K562 (cell line): Measurements from ENCODE around the gene RGS9BP.

Source experiments
- CEBPB ChIP-seq: fragments of 450-650 bp; IDR thresholded peaks from 2 replicates; pipeline ENCODE4 v1.6.1; 2016; ENCODE audit warnings: missing genetic modification characterization, missing compliant biosample characterization
- CTCF ChIP-seq, 3 experiments: IDR thresholded peaks in 2 of 3; conservative IDR thresholded peaks in 1 of 3; 2 replicates each; pipeline ENCODE4 v1.5.1; 2011 to 2012; ENCODE audit warnings: low read length in 3 of 3, mild to moderate bottlenecking in 3 of 3, control low read depth in 2 of 3, improper control_type of control experiment in 1 of 3, inconsistent platforms in 1 of 3, low read depth in 1 of 3, mixed read lengths in 1 of 3, moderate library complexity in 1 of 3; ENCODE audit not compliant: insufficient read depth in 2 of 3
- FOXP1 ChIP-seq: sonication (generic); formaldehyde crosslinking; IDR thresholded peaks from 2 replicates; pipeline ENCODE4 v1.8.0; 2022; ENCODE audit warnings: mild to moderate bottlenecking, missing genetic modification reagents
- HNRNPH1 ChIP-seq: fragments of 200-400 bp; formaldehyde crosslinking; optimal IDR thresholded peaks from 2 replicates; pipeline ENCODE3; 2017; ENCODE audit warnings: low read depth, mild to moderate bottlenecking, low read length, moderate library complexity
- HNRNPLL ChIP-seq: fragments of 200-400 bp; formaldehyde crosslinking; IDR thresholded peaks from 2 replicates; pipeline ENCODE4 v1.6.1; 2017; ENCODE audit warnings: low read length, low read depth, mild to moderate bottlenecking; ENCODE audit not compliant: poor library complexity, severe bottlenecking
- MAX ChIP-seq: sonication (generic); formaldehyde crosslinking; IDR thresholded peaks from 2 replicates; pipeline ENCODE4 v1.9.0; 2022; ENCODE audit warnings: mild to moderate bottlenecking, missing genetic modification reagents
- YY1 ChIP-seq, 3 experiments: IDR thresholded peaks; 2 replicates each; pipeline ENCODE4 v1.6.1; 2011; ENCODE audit warnings: low read length in 2 of 3, mild to moderate bottlenecking in 2 of 3, moderate library complexity in 2 of 3, borderline replicate concordance in 1 of 3, control low read depth in 1 of 3, low read depth in 1 of 3; ENCODE audit not compliant: insufficient read depth in 3 of 3, insufficient replicate concordance in 2 of 3, control insufficient read depth in 1 of 3, insufficient read length in 1 of 3; ENCODE audit errors: extremely low read depth in 1 of 3
- ZBTB34 ChIP-seq: fragments of 250-450 bp; sonication (Bioruptor Pico); IDR thresholded peaks from 2 replicates; pipeline ENCODE4 v1.8.0; 2021; ENCODE audit warnings: mild to moderate bottlenecking, moderate library complexity
- ZNF212 ChIP-seq: fragments of 450-650 bp; formaldehyde crosslinking; IDR thresholded peaks from 2 replicates; pipeline ENCODE4 v1.4.0; 2020; ENCODE audit warnings: mild to moderate bottlenecking
- ZNF274 ChIP-seq: IDR thresholded peaks from 2 replicates; pipeline ENCODE4 v1.6.1; 2011; ENCODE audit warnings: low read depth, mild to moderate bottlenecking, low read length, moderate library complexity, borderline replicate concordance

- TF ChIP-seq ZBTB34 (no peak), FOXP1 (CRISPR knock-in tag) (no peak), CEBPB (tag) (no peak), CTCF (IDR thresholded peaks at IDR 0.05 in 2 of 3, conservative IDR thresholded peaks at IDR 0.05 in 1 of 3; ENCODE audit: insufficient read depth in 2 of 3, low read depth in 1 of 3, low read length in 3 of 3) (no peak), HNRNPH1 (no peak), ZNF212 (CRISPR knock-in tag) (no peak), HNRNPLL (no peak), ZNF274 (no peak), YY1 (IDR thresholded peaks at IDR 0.05; ENCODE audit: borderline replicate concordance in 1 of 3, control insufficient read depth in 1 of 3, extremely low read depth in 1 of 3, insufficient read depth in 3 of 3, insufficient read length in 1 of 3, insufficient replicate concordance in 2 of 3, low read depth in 1 of 3, low read length in 2 of 3) (no peak), MAX (CRISPR knock-in tag) (no peak)
Observed at GRCh38 chr19:32720936-32721250, 45.2 kb downstream of the RGS9BP start.
